Measurements from ENCODE around the gene TRIM14.

GRCh38 chr9:98127226-98127625 lies 8.2 kb upstream of the TRIM14 start:
- TF ChIP-seq POLR2AphosphoS5 (IDR thresholded peaks at IDR 0.05; ENCODE audit: borderline replicate concordance, low read depth, low read length), result no peak
- TF ChIP-seq EZH2 (IDR thresholded peaks at IDR 0.05), result no peak
- TF ChIP-seq FOXP2 (optimal IDR thresholded peaks at IDR 0.05; ENCODE audit: control extremely low read depth, extremely low read length, insufficient read depth), result no peak
